ENCODE data around the gene RPH3AL.

RPH3AL gene

GRCh38 chr17:292016-292415 lies 60.6 kb downstream of the RPH3AL start:
- no peak overlapping the region for H3K18ac ChIP-seq (ENCODE audit: low read length)
- H3K27ac ChIP-seq (ENCODE audit: low read depth, low read length) = no peak overlapping the region
- no peaks in the 10 kb centered on the region for H3K36me3 ChIP-seq (ENCODE audit: control insufficient read depth, insufficient read depth, low read length)
- H4K8ac ChIP-seq (ENCODE audit: low read depth, low read length) = no peak overlapping the region
- DNase-seq = no peak
- no peak overlapping the region for H2BK5ac ChIP-seq (ENCODE audit: low read length)
- H3K27me3 ChIP-seq (ENCODE audit: insufficient read depth, low read length, poor library complexity) = no peaks in the 10 kb centered on the region
- H3K9ac ChIP-seq (ENCODE audit: low read length) = no peak overlapping the region
- no peak overlapping the region for H2BK15ac ChIP-seq (replicated peaks; ENCODE audit: low read depth)
- H2AK5ac ChIP-seq (ENCODE audit: low read length) = no peak overlapping the region
- no peak overlapping the region for H3K4me2 ChIP-seq (ENCODE audit: low read length)
- no peak overlapping the region for H2BK120ac ChIP-seq (ENCODE audit: low read depth, low read length)
- no peak overlapping the region for H3K4me3 ChIP-seq (ENCODE audit: low read length)
- H4K5ac ChIP-seq (ENCODE audit: low read length) = no peak overlapping the region
- H3K4ac ChIP-seq (ENCODE audit: low read depth, low read length) = no peak overlapping the region
- no peak overlapping the region for H3K56ac ChIP-seq (ENCODE audit: low read length)
- no peak overlapping the region for H3K23ac ChIP-seq (ENCODE audit: low read length)
- WGBS (ENCODE audit: extremely low coverage, insufficient coverage, low lambda C conversion rate) = no CpG with 5 or more reads among the region's 10 CpGs
- no peaks in the 10 kb centered on the region for H3K79me1 ChIP-seq (ENCODE audit: low read length)
- no peaks in the 10 kb centered on the region for H3K79me2 ChIP-seq (ENCODE audit: control insufficient read depth, insufficient read depth, low read length)
- H3K4me1 ChIP-seq (ENCODE audit: control insufficient read depth, low read depth, low read length) = no peaks in the 10 kb centered on the region

- H3K4me2 ChIP-seq (ENCODE audit: low read length) = no peak overlapping the region
- H3K4me3 ChIP-seq (ENCODE audit: low read length) = no peak overlapping the region
- no peak overlapping the region for H3K27ac ChIP-seq (ENCODE audit: low read depth, low read length)
- H3K79me2 ChIP-seq (ENCODE audit: control insufficient read depth, insufficient read depth, low read length) = no peaks in the 10 kb centered on the region
- no peaks in the 10 kb centered on the region for H3K36me3 ChIP-seq (ENCODE audit: control insufficient read depth, insufficient read depth, low read length)
- H3K56ac ChIP-seq (ENCODE audit: low read length) = no peak overlapping the region
- H4K8ac ChIP-seq (ENCODE audit: low read depth, low read length) = no peak overlapping the region
- H3K4me1 ChIP-seq (ENCODE audit: control insufficient read depth, low read depth, low read length) = no peaks in the 10 kb centered on the region
- H3K9ac ChIP-seq (ENCODE audit: low read length) = no peak overlapping the region
- H2AK5ac ChIP-seq (ENCODE audit: low read length) = no peak overlapping the region
- no peak overlapping the region for H3K23ac ChIP-seq (ENCODE audit: low read length)
- no peak overlapping the region for H2BK120ac ChIP-seq (ENCODE audit: low read depth, low read length)
- H3K18ac ChIP-seq (ENCODE audit: low read length) = no peak overlapping the region
- DNase-seq = no peak
- no peak overlapping the region for H2BK5ac ChIP-seq (ENCODE audit: low read length)
- no peaks in the 10 kb centered on the region for H3K79me1 ChIP-seq (ENCODE audit: low read length)
- no peak overlapping the region for H4K5ac ChIP-seq (ENCODE audit: low read length)
- no peaks in the 10 kb centered on the region for H3K27me3 ChIP-seq (ENCODE audit: insufficient read depth, low read length, poor library complexity)
- no peak overlapping the region for H2BK15ac ChIP-seq (replicated peaks; ENCODE audit: low read depth)
- no CpG with 5 or more reads among the region's 7 CpGs for WGBS (ENCODE audit: extremely low coverage, insufficient coverage, low lambda C conversion rate)
- no peak overlapping the region for H3K4ac ChIP-seq (ENCODE audit: low read depth, low read length)
Measured at GRCh38 chr17:291587-291986, 61.0 kb downstream of the RPH3AL start.

GRCh38 chr17:290626-291025 lies 62.0 kb downstream of the RPH3AL start:
- no peak overlapping the region for H4K8ac ChIP-seq (ENCODE audit: low read depth, low read length)
- no peak overlapping the region for H3K9ac ChIP-seq (ENCODE audit: low read length)
- H3K36me3 ChIP-seq (ENCODE audit: control insufficient read depth, insufficient read depth, low read length) = no peaks in the 10 kb centered on the region
- no peak overlapping the region for H2BK120ac ChIP-seq (ENCODE audit: low read depth, low read length)
- no peaks in the 10 kb centered on the region for H3K79me1 ChIP-seq (ENCODE audit: low read length)
- no peak overlapping the region for H3K4me3 ChIP-seq (ENCODE audit: low read length)
- H3K27ac ChIP-seq (ENCODE audit: low read depth, low read length) = no peak overlapping the region
- no peak overlapping the region for H2BK15ac ChIP-seq (replicated peaks; ENCODE audit: low read depth)
- no peak overlapping the region for H3K23ac ChIP-seq (ENCODE audit: low read length)
- H3K79me2 ChIP-seq (ENCODE audit: control insufficient read depth, insufficient read depth, low read length) = no peaks in the 10 kb centered on the region
- H2BK5ac ChIP-seq (ENCODE audit: low read length) = no peak overlapping the region
- H3K56ac ChIP-seq (ENCODE audit: low read length) = no peak overlapping the region
- no peak for DNase-seq
- no CpG with 5 or more reads among the region's 18 CpGs for WGBS (ENCODE audit: extremely low coverage, insufficient coverage, low lambda C conversion rate)
- no peak overlapping the region for H3K4me2 ChIP-seq (ENCODE audit: low read length)
- H4K5ac ChIP-seq (ENCODE audit: low read length) = no peak overlapping the region
- H3K18ac ChIP-seq (ENCODE audit: low read length) = no peak overlapping the region
- no peaks in the 10 kb centered on the region for H3K27me3 ChIP-seq (ENCODE audit: insufficient read depth, low read length, poor library complexity)
- no peak overlapping the region for H3K4ac ChIP-seq (ENCODE audit: low read depth, low read length)
- no peak overlapping the region for H2AK5ac ChIP-seq (ENCODE audit: low read length)
- H3K4me1 ChIP-seq (ENCODE audit: control insufficient read depth, low read depth, low read length) = no peaks in the 10 kb centered on the region

GRCh38 chr17:290121-290521 lies 62.5 kb downstream of the RPH3AL start:
- Histone ChIP-seq H4K8ac (ENCODE audit: low read depth, low read length) (no peak overlapping the region), H3K79me2 (ENCODE audit: control insufficient read depth, insufficient read depth, low read length) (no peaks in the 10 kb centered on the region), H2BK120ac (ENCODE audit: low read depth, low read length) (no peak overlapping the region), H2AK5ac (ENCODE audit: low read length) (no peak overlapping the region), H3K4me2 (ENCODE audit: low read length) (no peak overlapping the region), H3K9ac (ENCODE audit: low read length) (no peak overlapping the region), H3K56ac (ENCODE audit: low read length) (no peak overlapping the region), H3K27ac (ENCODE audit: low read depth, low read length) (no peak overlapping the region), H3K18ac (ENCODE audit: low read length) (no peak overlapping the region), H2BK5ac (ENCODE audit: low read length) (no peak overlapping the region), H3K27me3 (ENCODE audit: insufficient read depth, low read length, poor library complexity) (no peaks in the 10 kb centered on the region), H3K4me3 (ENCODE audit: low read length) (no peak overlapping the region), H3K79me1 (ENCODE audit: low read length) (no peaks in the 10 kb centered on the region), H4K5ac (ENCODE audit: low read length) (no peak overlapping the region), H3K23ac (ENCODE audit: low read length) (no peak overlapping the region), H3K4ac (ENCODE audit: low read depth, low read length) (no peak overlapping the region), H3K36me3 (ENCODE audit: control insufficient read depth, insufficient read depth, low read length) (no peaks in the 10 kb centered on the region), H3K4me1 (ENCODE audit: control insufficient read depth, low read depth, low read length) (no peaks in the 10 kb centered on the region), H2BK15ac (replicated peaks; ENCODE audit: low read depth) (no peak overlapping the region)
- no CpG with 5 or more reads among the region's 21 CpGs for WGBS (ENCODE audit: extremely low coverage, insufficient coverage, low lambda C conversion rate)
- DNase-seq = no peak

- no peaks in the 10 kb centered on the region for H3K79me2 ChIP-seq (ENCODE audit: control insufficient read depth, insufficient read depth, low read length)
- no peak overlapping the region for H4K5ac ChIP-seq (ENCODE audit: low read length)
- H2BK15ac ChIP-seq (replicated peaks; ENCODE audit: low read depth) = no peak overlapping the region
- H3K36me3 ChIP-seq (ENCODE audit: control insufficient read depth, insufficient read depth, low read length) = no peaks in the 10 kb centered on the region
- no peak overlapping the region for H3K23ac ChIP-seq (ENCODE audit: low read length)
- H3K27me3 ChIP-seq (ENCODE audit: insufficient read depth, low read length, poor library complexity) = no peaks in the 10 kb centered on the region
- no peak overlapping the region for H4K8ac ChIP-seq (ENCODE audit: low read depth, low read length)
- no peaks in the 10 kb centered on the region for H3K4me1 ChIP-seq (ENCODE audit: control insufficient read depth, low read depth, low read length)
- no peak overlapping the region for H2AK5ac ChIP-seq (ENCODE audit: low read length)
- H3K18ac ChIP-seq (ENCODE audit: low read length) = no peak overlapping the region
- no peak overlapping the region for H3K4me3 ChIP-seq (ENCODE audit: low read length)
- no CpG with 5 or more reads among the region's 18 CpGs for WGBS (ENCODE audit: extremely low coverage, insufficient coverage, low lambda C conversion rate)
- H3K56ac ChIP-seq (ENCODE audit: low read length) = no peak overlapping the region
- no peak for DNase-seq
- no peak overlapping the region for H2BK120ac ChIP-seq (ENCODE audit: low read depth, low read length)
- H3K9ac ChIP-seq (ENCODE audit: low read length) = no peak overlapping the region
- no peak overlapping the region for H3K4ac ChIP-seq (ENCODE audit: low read depth, low read length)
- H3K27ac ChIP-seq (ENCODE audit: low read depth, low read length) = no peak overlapping the region
- H2BK5ac ChIP-seq (ENCODE audit: low read length) = no peak overlapping the region
- no peaks in the 10 kb centered on the region for H3K79me1 ChIP-seq (ENCODE audit: low read length)
- H3K4me2 ChIP-seq (ENCODE audit: low read length) = no peak overlapping the region
Measured at GRCh38 chr17:289409-289808, 63.2 kb downstream of the RPH3AL start.

GRCh38 chr17:288802-289356 lies 63.7 kb downstream of the RPH3AL start:
- no peaks in the 10 kb centered on the region for H3K79me2 ChIP-seq (ENCODE audit: control insufficient read depth, insufficient read depth, low read length)
- no peaks in the 10 kb centered on the region for H3K36me3 ChIP-seq (ENCODE audit: control insufficient read depth, insufficient read depth, low read length)
- no peak overlapping the region for H3K9ac ChIP-seq (ENCODE audit: low read length)
- no peak overlapping the region for H2BK5ac ChIP-seq (ENCODE audit: low read length)
- no peak overlapping the region for H2BK120ac ChIP-seq (ENCODE audit: low read depth, low read length)
- no peak overlapping the region for H3K56ac ChIP-seq (ENCODE audit: low read length)
- no peak overlapping the region for H4K5ac ChIP-seq (ENCODE audit: low read length)
- DNase-seq = no peak
- H2AK5ac ChIP-seq (ENCODE audit: low read length) = no peak overlapping the region
- no peak overlapping the region for H4K8ac ChIP-seq (ENCODE audit: low read depth, low read length)
- H3K27me3 ChIP-seq (ENCODE audit: insufficient read depth, low read length, poor library complexity) = no peaks in the 10 kb centered on the region
- WGBS (ENCODE audit: extremely low coverage, insufficient coverage, low lambda C conversion rate) = no CpG with 5 or more reads among the region's 17 CpGs
- no peak overlapping the region for H3K18ac ChIP-seq (ENCODE audit: low read length)
- no peak overlapping the region for H3K27ac ChIP-seq (ENCODE audit: low read depth, low read length)
- H3K79me1 ChIP-seq (ENCODE audit: low read length) = no peaks in the 10 kb centered on the region
- H3K4ac ChIP-seq (ENCODE audit: low read depth, low read length) = no peak overlapping the region
- H3K4me1 ChIP-seq (ENCODE audit: control insufficient read depth, low read depth, low read length) = no peaks in the 10 kb centered on the region
- no peak overlapping the region for H3K23ac ChIP-seq (ENCODE audit: low read length)
- no peak overlapping the region for H3K4me3 ChIP-seq (ENCODE audit: low read length)
- no peak overlapping the region for H3K4me2 ChIP-seq (ENCODE audit: low read length)
- H2BK15ac ChIP-seq (replicated peaks; ENCODE audit: low read depth) = no peak overlapping the region
